ENCODE results near the gene BLTP3A. TPM values are rescaled to one million over a fixed set of nuclear protein-coding genes. Genes with fewer than 3 reads are reported as not detected.
A peak's percentile ranks its signal among the peaks of the same experiment; 100 is the strongest.
"Not testable (repeated sequence)": the region's sequence is repeated elsewhere in the genome, so short reads cannot be mapped to it uniquely, and the experiment has no call there.

Gene BLTP3A
- total RNA-seq, 1 donor from 2014 or later, result 19.9 TPM

GRCh38 chr6:34746104-34746846, 45.6 kb upstream of the BLTP3A start:
- Mint-ChIP-seq H3K27me3 (ENCODE audit: low read depth) (no peaks in the 10 kb centered on the region), H3K4me3 (no peak overlapping the region), H3K4me1 (no peaks in the 10 kb centered on the region), H3K9me3 (no peaks in the 10 kb centered on the region), H3K27ac (ENCODE audit: unreplicated experiment) (no peak overlapping the region), H3K36me3 (ENCODE audit: low read depth) (no peaks in the 10 kb centered on the region)
- no peak for DNase-seq (ENCODE audit: low read depth, low spot score)
- TF ChIP-seq, protein P1, sequence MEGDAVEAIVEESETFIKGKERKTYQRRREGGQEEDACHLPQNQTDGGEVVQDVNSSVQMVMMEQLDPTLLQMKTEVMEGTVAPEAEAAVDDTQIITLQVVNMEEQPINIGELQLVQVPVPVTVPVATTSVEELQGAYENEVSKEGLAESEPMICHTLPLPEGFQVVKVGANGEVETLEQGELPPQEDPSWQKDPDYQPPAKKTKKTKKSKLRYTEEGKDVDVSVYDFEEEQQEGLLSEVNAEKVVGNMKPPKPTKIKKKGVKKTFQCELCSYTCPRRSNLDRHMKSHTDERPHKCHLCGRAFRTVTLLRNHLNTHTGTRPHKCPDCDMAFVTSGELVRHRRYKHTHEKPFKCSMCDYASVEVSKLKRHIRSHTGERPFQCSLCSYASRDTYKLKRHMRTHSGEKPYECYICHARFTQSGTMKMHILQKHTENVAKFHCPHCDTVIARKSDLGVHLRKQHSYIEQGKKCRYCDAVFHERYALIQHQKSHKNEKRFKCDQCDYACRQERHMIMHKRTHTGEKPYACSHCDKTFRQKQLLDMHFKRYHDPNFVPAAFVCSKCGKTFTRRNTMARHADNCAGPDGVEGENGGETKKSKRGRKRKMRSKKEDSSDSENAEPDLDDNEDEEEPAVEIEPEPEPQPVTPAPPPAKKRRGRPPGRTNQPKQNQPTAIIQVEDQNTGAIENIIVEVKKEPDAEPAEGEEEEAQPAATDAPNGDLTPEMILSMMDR (conservative IDR thresholded peaks at IDR 0.05), result no peak

DNA sequence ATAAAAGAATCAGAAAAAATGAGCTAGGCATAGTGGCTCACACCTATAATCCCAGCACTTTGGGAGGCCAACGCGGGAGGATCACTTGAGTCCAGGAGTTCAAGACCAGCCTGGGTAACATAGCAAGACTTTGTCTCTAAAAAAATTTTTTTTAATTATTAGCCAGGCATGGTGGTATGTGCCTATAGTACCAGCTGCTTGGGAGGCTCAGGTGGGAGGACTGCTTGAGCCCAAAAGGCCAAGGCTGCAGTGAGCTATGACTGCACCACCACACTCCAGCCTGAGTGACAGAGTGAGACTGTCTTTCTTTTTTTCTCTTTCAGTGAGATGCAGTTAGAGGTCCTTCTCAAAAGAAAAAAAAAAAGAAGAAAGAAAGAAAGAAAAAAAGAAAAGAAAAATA, 43.1 kb upstream of the BLTP3A start:
- Mint-ChIP-seq H3K4me1 (no peaks in the 10 kb centered on the region), H3K27ac (ENCODE audit: unreplicated experiment) (no peak overlapping the region), H3K4me3 (no peak overlapping the region), H3K36me3 (ENCODE audit: low read depth) (no peaks in the 10 kb centered on the region), H3K27me3 (ENCODE audit: low read depth) (no peaks in the 10 kb centered on the region), H3K9me3 (no peaks in the 10 kb centered on the region)
- DNase-seq (ENCODE audit: low read depth, low spot score), result no peak
- TF ChIP-seq, protein P1 (conservative IDR thresholded peaks at IDR 0.05), result no peak

DNA sequence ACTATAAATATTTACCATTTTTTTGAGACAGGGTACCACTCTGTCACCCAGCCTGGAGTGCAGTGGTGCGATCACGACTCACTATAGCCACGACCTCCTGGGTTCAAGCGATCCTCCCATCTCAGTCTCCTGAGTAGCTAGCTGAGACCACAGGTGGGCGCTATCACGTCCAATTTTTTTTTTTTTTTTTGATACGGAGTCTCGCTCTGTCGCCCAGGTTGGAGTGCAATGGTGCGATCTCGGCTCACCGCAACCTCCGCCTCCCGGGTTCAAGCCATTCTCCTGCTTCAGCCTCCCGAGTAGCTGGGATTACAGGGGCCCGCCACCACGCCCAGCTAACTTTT, 35.4 kb upstream of the BLTP3A start:
- not testable (repeated sequence) for DNase-seq (ENCODE audit: low read depth, low spot score); H3K27me3 Mint-ChIP-seq (ENCODE audit: low read depth); H3K4me3 Mint-ChIP-seq; H3K9me3 Mint-ChIP-seq; H3K4me1 Mint-ChIP-seq; H3K27ac Mint-ChIP-seq (ENCODE audit: unreplicated experiment); H3K36me3 Mint-ChIP-seq (ENCODE audit: low read depth)
- TF ChIP-seq, protein P1 (conservative IDR thresholded peaks at IDR 0.05), result peak; percentile 64

DNA sequence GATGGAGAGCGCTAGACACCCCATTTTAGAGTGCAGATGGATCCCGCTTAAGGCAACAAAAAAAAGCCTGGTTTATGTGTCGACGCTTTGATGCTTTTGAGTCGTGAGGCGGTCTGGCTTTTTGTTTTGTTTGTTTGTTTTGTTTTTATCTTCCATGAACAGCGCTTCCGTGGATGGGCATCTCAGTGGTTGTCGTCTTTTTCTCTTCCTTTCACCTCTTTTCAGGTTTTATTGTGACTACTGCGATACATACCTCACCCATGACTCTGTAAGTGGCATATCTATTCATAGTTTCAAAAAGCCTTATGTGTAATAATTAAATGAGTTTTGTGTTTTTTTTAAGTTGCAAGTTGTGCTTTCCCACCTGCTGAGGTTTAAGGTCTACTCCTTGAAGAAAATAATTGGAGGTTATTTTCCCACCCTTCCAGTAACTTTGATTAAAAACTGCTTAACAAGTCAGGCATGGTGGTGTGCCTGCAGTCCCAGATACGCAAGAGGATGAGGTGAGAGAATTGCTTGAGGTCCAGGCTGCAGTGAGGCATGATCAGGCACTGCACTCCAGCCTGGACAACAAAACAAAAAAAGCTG, 34.1 kb upstream of the BLTP3A start:
- no peak overlapping the region for H3K27ac Mint-ChIP-seq (ENCODE audit: unreplicated experiment)
- TF ChIP-seq, protein P1 (conservative IDR thresholded peaks at IDR 0.05), result no peak
- peaks cover 6% of the 10 kb centered on the region for H3K36me3 Mint-ChIP-seq (ENCODE audit: low read depth)
- H3K4me3 Mint-ChIP-seq, result no peak overlapping the region
- H3K4me1 Mint-ChIP-seq, result no peaks in the 10 kb centered on the region
- H3K9me3 Mint-ChIP-seq, result no peaks in the 10 kb centered on the region
- no peaks in the 10 kb centered on the region for H3K27me3 Mint-ChIP-seq (ENCODE audit: low read depth)
- DNase-seq (ENCODE audit: low read depth, low spot score), result no peak

- Mint-ChIP-seq H3K9me3 (no peaks in the 10 kb centered on the region), H3K27me3 (ENCODE audit: low read depth) (no peaks in the 10 kb centered on the region), H3K36me3 (ENCODE audit: low read depth) (peaks cover 9% of the 10 kb centered on the region), H3K4me3 (peak overlapping the region; percentile 27), H3K27ac (ENCODE audit: unreplicated experiment) (no peak overlapping the region), H3K4me1 (no peaks in the 10 kb centered on the region)
- TF ChIP-seq, protein P1 (conservative IDR thresholded peaks at IDR 0.05), result no peak
- no peak for DNase-seq (ENCODE audit: low read depth, low spot score)
These were observed 31.8 kb upstream of the BLTP3A start for GRCh38 chr6:34760108-34760507.

GRCh38 chr6:34761681-34762080, 30.2 kb upstream of the BLTP3A start:
- H3K9me3 Mint-ChIP-seq; DNase-seq (ENCODE audit: low read depth, low spot score); H3K4me3 Mint-ChIP-seq; H3K27ac Mint-ChIP-seq (ENCODE audit: unreplicated experiment); H3K36me3 Mint-ChIP-seq (ENCODE audit: low read depth); H3K27me3 Mint-ChIP-seq (ENCODE audit: low read depth); H3K4me1 Mint-ChIP-seq: not testable (repeated sequence)
